Ascending aorta (tissue), 2 donors: ENCODE measurements around the gene BAG2. TPM values are rescaled to one million over a fixed set of nuclear protein-coding genes. Genes with fewer than 3 reads are reported as not detected.
A peak's percentile ranks its signal among the peaks of the same experiment; 100 is the strongest.

Source experiments
- DNase-seq, 2 donors: peaks; one replicate each; pipeline ENCODE4 v3.0.0-alpha.2; 2019; ENCODE audit warnings: low spot score in 2 of 2
- H3K27ac ChIP-seq, 2 donors: fragments of 200-600 bp; sonication (generic); one replicate each; pipeline ENCODE4 v1.5.1; 2016 to 2017; ENCODE audit warnings: mild to moderate bottlenecking in 1 of 2
- H3K27me3 ChIP-seq: fragments of 200-600 bp; sonication (generic); one replicate; pipeline ENCODE4 v1.5.1; 2017
- H3K36me3 ChIP-seq, 2 donors: fragments of 200-600 bp; sonication (generic); one replicate each; pipeline ENCODE4 v1.5.1; 2016
- H3K4me1 ChIP-seq, 2 donors: fragments of 200-600 bp; sonication (generic); one replicate each; pipeline ENCODE4 v1.5.1; 2016 to 2017; ENCODE audit warnings: mild to moderate bottlenecking in 1 of 2
- H3K4me3 ChIP-seq, 2 donors: fragments of 200-600 bp; sonication (generic); one replicate each; pipeline ENCODE4 v1.5.1; 2016 to 2017; ENCODE audit warnings: mild to moderate bottlenecking in 1 of 2
- H3K9me3 ChIP-seq, 2 donors: fragments of 200-600 bp; sonication (generic); one replicate each; pipeline ENCODE4 v1.5.1; 2016
- CTCF ChIP-seq, 3 experiments: fragments of 200-600 bp in 2 of 3; fragments of 450-650 bp in 1 of 3; sonication (generic) in 2 of 3; IDR thresholded peaks; one replicate each; pipeline ENCODE4 v1.5.1; 2016 to 2019; ENCODE audit warnings: antibody characterized with exemption in 3 of 3, mild to moderate bottlenecking in 1 of 3, moderate library complexity in 1 of 3
- intact Hi-C: fragments of 100-400 bp; cut with DNase I; formaldehyde crosslinking; loops from one replicate; pipeline ENCODE4 v1.15.1; 2023
- total RNA-seq: library from RNA; depleted of rRNA; stranded (reverse); fragments of >200 nt; gene quantifications from one replicate; pipeline ENCODE4 v1.1.0, GENCODE V29; 2016

BAG2 gene
- total RNA-seq, 1 donor from 2014 or later: 7.7 TPM

GRCh38 chr6:57162028-57162427, 10.1 kb upstream of the BAG2 start:
- no peak overlapping the region for H3K27ac ChIP-seq
- peaks cover 0 to 18% of the 10 kb centered on the region in 2 donors for H3K9me3 ChIP-seq
- peaks cover 12 to 59% of the 10 kb centered on the region in 2 donors for H3K36me3 ChIP-seq
- no peak for TF ChIP-seq CTCF (IDR thresholded peaks at IDR 0.05)
- no peaks in the 10 kb centered on the region for H3K4me1 ChIP-seq
- no peak for DNase-seq
- no peaks in the 10 kb centered on the region for H3K27me3 ChIP-seq
- intact Hi-C loops: no loop called here
- H3K4me3 ChIP-seq: no peak overlapping the region

- intact Hi-C loops: no loop called here
- no peak for TF ChIP-seq CTCF (IDR thresholded peaks at IDR 0.05)
- peaks cover 0 to 18% of the 10 kb centered on the region in 2 donors for H3K9me3 ChIP-seq
- no peak overlapping the region for H3K4me3 ChIP-seq
- peaks cover 12 to 54% of the 10 kb centered on the region in 2 donors for H3K36me3 ChIP-seq
- H3K27me3 ChIP-seq: no peaks in the 10 kb centered on the region
- no peaks in the 10 kb centered on the region for H3K4me1 ChIP-seq
- no peak overlapping the region for H3K27ac ChIP-seq
- no peak for DNase-seq
Observed at GRCh38 chr6:57162516-57162915, 9.6 kb upstream of the BAG2 start.

GRCh38 chr6:57163956-57164355, 8.2 kb upstream of the BAG2 start:
- Histone ChIP-seq H3K27me3 (no peaks in the 10 kb centered on the region), H3K4me3 (no peak overlapping the region), H3K9me3 (peaks cover 0 to 18% of the 10 kb centered on the region in 2 donors), H3K4me1 (no peaks in the 10 kb centered on the region), H3K36me3 (peaks cover 12 to 45% of the 10 kb centered on the region in 2 donors), H3K27ac (no peak overlapping the region)
- DNase-seq: no peak
- no peak for TF ChIP-seq CTCF (IDR thresholded peaks at IDR 0.05)
- intact Hi-C loops: no loop called here

- Histone ChIP-seq H3K9me3 (peaks cover 0 to 18% of the 10 kb centered on the region in 2 donors), H3K27ac (no peak overlapping the region), H3K4me1 (no peaks in the 10 kb centered on the region), H3K36me3 (peaks cover 12 to 45% of the 10 kb centered on the region in 2 donors), H3K27me3 (no peaks in the 10 kb centered on the region), H3K4me3 (no peak overlapping the region)
- DNase-seq: no peak
- TF ChIP-seq CTCF (IDR thresholded peaks at IDR 0.05): no peak
- intact Hi-C loops: no loop called here
Observed at GRCh38 chr6:57165080-57165479, 7.0 kb upstream of the BAG2 start.

GRCh38 chr6:57173056-57173885, 1.1 kb downstream of the BAG2 start:
- intact Hi-C loops: loop anchor here (5.0 to 10.0 kb wide), 4 partner anchors 86 to 218 kb away; partner anchors contain the start of genes BEND6 and KIAA1586
- no peaks in the 10 kb centered on the region for H3K9me3 ChIP-seq
- H3K4me3 ChIP-seq: peak overlapping the region; percentile 72 to 79
- peak overlapping the region; percentile 91 to 95 for H3K27ac ChIP-seq
- no peak for DNase-seq
- H3K36me3 ChIP-seq: no peaks in the 10 kb centered on the region
- TF ChIP-seq CTCF (IDR thresholded peaks at IDR 0.05): no peak
- H3K27me3 ChIP-seq: no peaks in the 10 kb centered on the region
- H3K4me1 ChIP-seq: peaks cover 2 to 32% of the 10 kb centered on the region in 2 donors
